HEK293 (cell line): ENCODE data around the gene UNC5CL.

Experiments
- CTCF ChIA-PET: fragments of 350-600 bp; formaldehyde crosslinking; extraction: SDS; loops from one replicate; lab custom pipeline; 2021; ENCODE audit warnings: antibody characterized with exemption; lab: Yijun Ruan, JAX
- POLR2A ChIA-PET: fragments of 300-600 bp; formaldehyde crosslinking; extraction: SDS; loops from one replicate; lab custom pipeline; 2020; ENCODE audit warnings: antibody characterized with exemption, inconsistent platforms; lab: Yijun Ruan, JAX
- H3K27ac ChIP-seq: fragments of 200-500 bp; sonication (Bioruptor generic); 2 replicates; pipeline ENCODE4 v1.5.1; 2014; ENCODE audit warnings: low read depth, low read length, control low read depth, inconsistent platforms; ENCODE audit errors: extremely low read depth
- H3K36me3 ChIP-seq, 2 experiments: fragments of 200-500 bp in 1 of 2; sonication (Bioruptor generic) in 1 of 2; 1 replicate in 1 of 2; 2 replicates in 1 of 2; pipeline ENCODE4 v1.5.1; 2014 to 2017; ENCODE audit warnings: inconsistent platforms in 2 of 2, low read length in 2 of 2; ENCODE audit not compliant: control insufficient read depth in 2 of 2, insufficient read depth in 1 of 2
- H3K4me1 ChIP-seq: fragments of 200-500 bp; sonication (Bioruptor generic); 2 replicates; pipeline ENCODE4 v1.5.1; 2014; ENCODE audit warnings: mild to moderate bottlenecking, low read length, inconsistent platforms; ENCODE audit not compliant: control insufficient read depth, insufficient read depth
- H3K4me3 ChIP-seq: 2 replicates; pipeline ENCODE4 v1.5.1; 2011; ENCODE audit warnings: low read depth, mild to moderate bottlenecking, control low read depth, low read length, moderate library complexity
- H3K9me3 ChIP-seq: fragments of 200-500 bp; sonication (Bioruptor generic); 2 replicates; pipeline ENCODE4 v1.5.1; 2014; ENCODE audit warnings: low read depth, low read length, inconsistent platforms; ENCODE audit not compliant: control insufficient read depth, insufficient read depth
- GLIS1 ChIP-seq: fragments of 450-650 bp; formaldehyde crosslinking; IDR thresholded peaks from 2 replicates; pipeline ENCODE4 v1.5.1; 2016; ENCODE audit warnings: missing biosample characterization, missing genetic modification characterization
- SCRT2 ChIP-seq: fragments of 450-650 bp; formaldehyde crosslinking; IDR thresholded peaks from 2 replicates; pipeline ENCODE4 v1.5.1; 2016; ENCODE audit warnings: missing biosample characterization, missing genetic modification characterization
- ZFP37 ChIP-seq: fragments of 450-650 bp; formaldehyde crosslinking; IDR thresholded peaks from 2 replicates; pipeline ENCODE4 v1.5.1; 2016; ENCODE audit warnings: missing biosample characterization, missing genetic modification characterization
- ZFP41 ChIP-seq: fragments of 450-650 bp; formaldehyde crosslinking; IDR thresholded peaks from 2 replicates; pipeline ENCODE4 v1.5.1; 2016; ENCODE audit warnings: missing biosample characterization, missing genetic modification characterization, borderline replicate concordance
- ZNF16 ChIP-seq: fragments of 450-650 bp; formaldehyde crosslinking; IDR thresholded peaks from 2 replicates; pipeline ENCODE4 v1.5.1; 2016; ENCODE audit warnings: low read depth, missing biosample characterization, missing genetic modification characterization
- ZNF184 ChIP-seq: fragments of 450-650 bp; IDR thresholded peaks from 2 replicates; pipeline ENCODE4 v1.5.1; 2018; ENCODE audit warnings: missing biosample characterization, mild to moderate bottlenecking, missing genetic modification characterization
- ZNF202 ChIP-seq: fragments of 450-650 bp; formaldehyde crosslinking; IDR thresholded peaks from 2 replicates; pipeline ENCODE4 v1.5.1; 2016; ENCODE audit warnings: missing biosample characterization, missing genetic modification characterization, borderline replicate concordance
- ZNF292 ChIP-seq: fragments of 450-650 bp; formaldehyde crosslinking; IDR thresholded peaks from 2 replicates; pipeline ENCODE4 v1.5.1; 2016; ENCODE audit warnings: low read depth, missing biosample characterization, missing genetic modification characterization, borderline replicate concordance
- ZNF350 ChIP-seq: fragments of 450-650 bp; formaldehyde crosslinking; IDR thresholded peaks from 2 replicates; pipeline ENCODE4 v1.5.0; 2017; ENCODE audit warnings: missing biosample characterization, mild to moderate bottlenecking, missing genetic modification characterization
- ZNF596 ChIP-seq: fragments of 450-650 bp; IDR thresholded peaks from 2 replicates; pipeline ENCODE4 v1.5.0; 2018; ENCODE audit warnings: missing biosample characterization, mild to moderate bottlenecking, missing genetic modification characterization, moderate library complexity
- ZNF600 ChIP-seq: fragments of 450-650 bp; formaldehyde crosslinking; IDR thresholded peaks from 2 replicates; pipeline ENCODE4 v1.5.1; 2016; ENCODE audit warnings: missing biosample characterization, missing genetic modification characterization
- ZNF610 ChIP-seq: fragments of 450-650 bp; formaldehyde crosslinking; IDR thresholded peaks from 2 replicates; pipeline ENCODE4 v1.5.1; 2016; ENCODE audit warnings: missing biosample characterization, missing genetic modification characterization, borderline replicate concordance
- ZNF629 ChIP-seq: fragments of 450-650 bp; formaldehyde crosslinking; IDR thresholded peaks from 2 replicates; pipeline ENCODE4 v1.5.1; 2017; ENCODE audit warnings: missing biosample characterization, missing genetic modification characterization
- ZNF707 ChIP-seq: fragments of 450-650 bp; formaldehyde crosslinking; IDR thresholded peaks from 2 replicates; pipeline ENCODE4 v1.5.1; 2016; ENCODE audit warnings: missing biosample characterization, missing genetic modification characterization
- ZSCAN16 ChIP-seq: fragments of 450-650 bp; formaldehyde crosslinking; IDR thresholded peaks from 2 replicates; pipeline ENCODE4 v1.5.1; 2016; ENCODE audit warnings: missing biosample characterization, missing genetic modification characterization
- ZSCAN18 ChIP-seq: fragments of 450-650 bp; formaldehyde crosslinking; IDR thresholded peaks from 2 replicates; pipeline ENCODE4 v1.5.1; 2016; ENCODE audit warnings: missing biosample characterization, missing genetic modification characterization
- ZSCAN4 ChIP-seq: fragments of 450-650 bp; formaldehyde crosslinking; IDR thresholded peaks from 2 replicates; pipeline ENCODE4 v1.5.1; 2017; ENCODE audit warnings: missing biosample characterization, missing genetic modification characterization
- TF ChIP-seq, protein P1 (sequence below): fragments of 450-650 bp; formaldehyde crosslinking; optimal IDR thresholded peaks from 2 replicates; pipeline ENCODE3; 2016; ENCODE audit warnings: missing biosample characterization, mild to moderate bottlenecking, missing genetic modification characterization
- TF ChIP-seq, protein P2 (sequence below): fragments of 450-650 bp; formaldehyde crosslinking; IDR thresholded peaks from 2 replicates; pipeline ENCODE4 v1.5.1; 2016; ENCODE audit warnings: missing biosample characterization, missing genetic modification characterization
- TF ChIP-seq, protein P3 (sequence below): fragments of 450-650 bp; formaldehyde crosslinking; IDR thresholded peaks from 2 replicates; pipeline ENCODE4 v1.5.1; 2016; ENCODE audit warnings: missing biosample characterization, missing genetic modification characterization

The UNC5CL gene

DNA sequence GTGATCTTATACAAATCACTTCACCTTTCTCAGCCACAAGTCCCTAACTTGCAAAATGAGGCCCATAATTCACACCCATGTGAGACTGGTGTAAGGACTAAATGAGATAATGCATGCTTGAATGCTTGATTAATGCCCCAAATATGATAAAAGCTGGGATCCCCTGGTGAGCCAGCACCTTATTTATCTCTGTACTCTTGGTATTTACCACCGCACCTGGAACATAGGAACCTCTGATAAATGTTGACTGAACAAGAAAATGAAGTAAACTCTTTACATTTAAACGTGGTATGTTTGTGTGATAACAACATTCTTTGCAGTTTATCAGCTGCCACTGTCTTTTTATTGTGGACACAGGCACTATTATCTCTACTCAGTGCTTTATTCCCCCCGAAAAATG is 11.5 kb upstream of the UNC5CL start:
- H3K9me3 ChIP-seq, result no peaks in the 10 kb centered on the region
- no peaks in the 10 kb centered on the region for H3K4me1 ChIP-seq
- ChIA-PET CTCF (interaction anchor here (0.5 to 10.6 kb wide), 6 partner anchors 11 to 726 kb away, joined by 3 to 100 read pairs (median 4); partner anchors contain the start of genes LRFN2, TSPO2 and UNC5CL), POLR2A (no interaction called here)
- H3K4me3 ChIP-seq, result no peak overlapping the region
- TF ChIP-seq ZNF202 (tag by site-specific recombination), result no peak
- TF ChIP-seq ZNF350 (tag by site-specific recombination), result no peak
- no peak for TF ChIP-seq ZNF610
- no peak for TF ChIP-seq ZFP41
- TF ChIP-seq ZSCAN18 (tag by site-specific recombination), result no peak
- TF ChIP-seq ZNF184 (tag by site-specific recombination), result no peak
- no peak for TF ChIP-seq GLIS1 (tag by site-specific recombination)
- no peak for TF ChIP-seq ZNF16 (tag by site-specific recombination)
- no peak for TF ChIP-seq ZNF707 (tag by site-specific recombination)
- no peak for TF ChIP-seq ZNF629 (tag by site-specific recombination)
- TF ChIP-seq, protein P1, sequence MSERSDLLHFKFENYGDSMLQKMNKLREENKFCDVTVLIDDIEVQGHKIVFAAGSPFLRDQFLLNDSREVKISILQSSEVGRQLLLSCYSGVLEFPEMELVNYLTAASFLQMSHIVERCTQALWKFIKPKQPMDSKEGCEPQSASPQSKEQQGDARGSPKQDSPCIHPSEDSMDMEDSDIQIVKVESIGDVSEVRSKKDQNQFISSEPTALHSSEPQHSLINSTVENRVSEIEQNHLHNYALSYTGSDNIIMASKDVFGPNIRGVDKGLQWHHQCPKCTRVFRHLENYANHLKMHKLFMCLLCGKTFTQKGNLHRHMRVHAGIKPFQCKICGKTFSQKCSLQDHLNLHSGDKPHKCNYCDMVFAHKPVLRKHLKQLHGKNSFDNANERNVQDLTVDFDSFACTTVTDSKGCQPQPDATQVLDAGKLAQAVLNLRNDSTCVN, result no peak
- TF ChIP-seq ZSCAN4 (tag by site-specific recombination), result no peak
- TF ChIP-seq, protein P2, sequence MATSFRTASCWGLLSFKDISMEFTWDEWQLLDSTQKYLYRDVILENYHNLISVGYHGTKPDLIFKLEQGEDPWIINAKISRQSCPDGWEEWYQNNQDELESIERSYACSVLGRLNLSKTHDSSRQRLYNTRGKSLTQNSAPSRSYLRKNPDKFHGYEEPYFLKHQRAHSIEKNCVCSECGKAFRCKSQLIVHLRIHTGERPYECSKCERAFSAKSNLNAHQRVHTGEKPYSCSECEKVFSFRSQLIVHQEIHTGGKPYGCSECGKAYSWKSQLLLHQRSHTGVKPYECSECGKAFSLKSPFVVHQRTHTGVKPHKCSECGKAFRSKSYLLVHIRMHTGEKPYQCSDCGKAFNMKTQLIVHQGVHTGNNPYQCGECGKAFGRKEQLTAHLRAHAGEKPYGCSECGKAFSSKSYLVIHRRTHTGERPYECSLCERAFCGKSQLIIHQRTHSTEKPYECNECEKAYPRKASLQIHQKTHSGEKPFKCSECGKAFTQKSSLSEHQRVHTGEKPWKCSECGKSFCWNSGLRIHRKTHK (tag by site-specific recombination), result no peak
- TF ChIP-seq ZSCAN16 (tag by site-specific recombination), result no peak
- TF ChIP-seq, protein P3, sequence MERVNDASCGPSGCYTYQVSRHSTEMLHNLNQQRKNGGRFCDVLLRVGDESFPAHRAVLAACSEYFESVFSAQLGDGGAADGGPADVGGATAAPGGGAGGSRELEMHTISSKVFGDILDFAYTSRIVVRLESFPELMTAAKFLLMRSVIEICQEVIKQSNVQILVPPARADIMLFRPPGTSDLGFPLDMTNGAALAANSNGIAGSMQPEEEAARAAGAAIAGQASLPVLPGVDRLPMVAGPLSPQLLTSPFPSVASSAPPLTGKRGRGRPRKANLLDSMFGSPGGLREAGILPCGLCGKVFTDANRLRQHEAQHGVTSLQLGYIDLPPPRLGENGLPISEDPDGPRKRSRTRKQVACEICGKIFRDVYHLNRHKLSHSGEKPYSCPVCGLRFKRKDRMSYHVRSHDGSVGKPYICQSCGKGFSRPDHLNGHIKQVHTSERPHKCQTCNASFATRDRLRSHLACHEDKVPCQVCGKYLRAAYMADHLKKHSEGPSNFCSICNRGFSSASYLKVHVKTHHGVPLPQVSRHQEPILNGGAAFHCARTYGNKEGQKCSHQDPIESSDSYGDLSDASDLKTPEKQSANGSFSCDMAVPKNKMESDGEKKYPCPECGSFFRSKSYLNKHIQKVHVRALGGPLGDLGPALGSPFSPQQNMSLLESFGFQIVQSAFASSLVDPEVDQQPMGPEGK, result no peak
- TF ChIP-seq ZFP37 (tag by site-specific recombination), result no peak
- no peak for TF ChIP-seq SCRT2
- no peak for TF ChIP-seq ZNF292 (tag by site-specific recombination)
- no peak for TF ChIP-seq ZNF600
- TF ChIP-seq ZNF596 (tag by site-specific recombination), result no peak
- H3K36me3 ChIP-seq, result no peaks in the 10 kb centered on the region
- no peak overlapping the region for H3K27ac ChIP-seq
